Inferior parietal cortex (tissue), 1 donor: ENCODE results near the gene NPC2.
"Not testable (repeated sequence)": the region's sequence is repeated elsewhere in the genome, so short reads cannot be mapped to it uniquely, and the experiment has no call there.

Source experiments
- DNase-seq: peaks from one replicate; pipeline ENCODE4 v3.0.0-alpha.2; 2016; ENCODE audit errors: extremely low spot score

NPC2 gene

DNA sequence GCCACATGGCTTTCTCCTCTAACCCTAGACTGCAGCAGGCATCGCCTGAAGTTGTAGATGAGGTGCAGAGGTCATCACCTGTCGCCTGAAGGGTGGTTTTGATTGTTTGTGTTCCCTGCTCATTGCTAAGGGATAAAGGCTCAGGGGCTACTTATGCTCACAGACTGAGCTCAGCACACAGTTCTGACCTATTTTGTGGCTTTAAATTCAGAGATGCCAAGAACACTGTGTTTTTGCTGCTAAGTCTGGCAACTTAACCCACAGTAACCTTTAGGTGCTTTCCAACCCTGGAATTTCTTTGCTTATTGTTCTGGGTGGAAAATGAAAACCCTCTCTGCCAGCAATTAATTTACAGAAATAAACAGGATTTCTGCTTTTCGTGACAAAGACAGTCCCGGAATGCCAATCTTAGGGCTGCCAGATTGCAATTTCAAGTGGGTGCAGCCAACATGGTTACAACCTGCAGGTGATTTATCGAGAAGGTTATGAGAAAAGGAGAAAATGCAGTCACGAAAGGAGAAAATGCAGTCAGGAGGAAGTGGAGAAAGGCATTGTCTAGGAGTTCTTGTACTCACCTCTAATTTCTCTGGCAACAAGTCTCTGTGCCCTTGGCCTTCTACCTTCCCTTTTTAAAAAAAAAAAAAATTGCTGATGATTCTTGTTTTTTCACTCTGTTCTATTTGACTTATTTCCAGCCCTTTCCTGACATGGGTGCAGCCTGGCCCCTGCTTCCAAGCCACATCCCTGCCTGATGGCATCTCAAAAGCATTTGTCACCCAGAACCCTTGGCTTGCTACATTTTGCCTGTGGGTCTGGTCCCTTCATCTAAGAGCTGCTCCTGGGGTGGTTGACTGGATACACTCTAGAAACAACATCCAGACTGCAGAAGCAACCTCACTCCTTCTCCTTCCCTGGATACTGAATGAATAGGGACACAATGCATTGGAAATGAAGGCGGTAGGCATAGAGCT, 23.3 kb downstream of the NPC2 start:
- DNase-seq: no peak

DNA sequence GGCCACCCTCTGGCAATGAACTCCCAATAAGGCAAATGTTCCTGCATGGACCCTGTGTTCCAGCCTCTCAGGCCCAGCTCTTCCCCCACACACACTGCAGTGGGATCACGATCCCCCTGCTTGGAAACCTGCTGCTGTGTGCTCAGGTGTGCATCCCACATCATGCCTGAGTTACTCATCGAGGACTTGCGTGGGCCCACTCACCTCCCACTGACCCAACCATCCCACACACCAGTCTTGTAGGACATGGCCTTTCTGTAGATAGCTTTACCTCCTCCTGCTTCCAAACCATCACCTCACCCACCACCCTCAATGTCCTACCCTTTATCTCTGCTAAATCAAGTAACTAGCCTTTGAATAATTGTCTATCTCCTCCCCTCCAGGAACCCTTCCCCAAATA, 24.6 kb downstream of the NPC2 start:
- DNase-seq: no peak

DNA sequence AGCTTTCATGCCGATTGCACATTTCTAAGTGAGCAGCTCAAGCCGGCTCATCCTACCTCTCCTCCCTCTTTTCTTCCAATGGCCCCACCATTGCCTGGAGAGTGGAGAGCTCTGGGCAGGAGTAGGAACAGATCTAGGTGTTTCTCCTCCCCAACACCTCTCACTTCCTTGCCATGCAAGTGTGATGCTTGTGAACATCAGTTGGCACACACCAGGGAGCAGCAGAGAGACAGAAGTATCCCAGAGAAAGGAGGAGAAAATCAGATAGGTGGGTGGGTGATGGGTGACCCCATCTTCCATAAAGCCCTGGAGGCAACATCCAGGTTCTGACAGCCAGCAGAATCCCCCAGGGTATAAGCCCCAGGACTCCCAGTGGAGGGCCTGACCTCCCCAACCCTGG, 27.8 kb downstream of the NPC2 start:
- DNase-seq: no peak

DNA sequence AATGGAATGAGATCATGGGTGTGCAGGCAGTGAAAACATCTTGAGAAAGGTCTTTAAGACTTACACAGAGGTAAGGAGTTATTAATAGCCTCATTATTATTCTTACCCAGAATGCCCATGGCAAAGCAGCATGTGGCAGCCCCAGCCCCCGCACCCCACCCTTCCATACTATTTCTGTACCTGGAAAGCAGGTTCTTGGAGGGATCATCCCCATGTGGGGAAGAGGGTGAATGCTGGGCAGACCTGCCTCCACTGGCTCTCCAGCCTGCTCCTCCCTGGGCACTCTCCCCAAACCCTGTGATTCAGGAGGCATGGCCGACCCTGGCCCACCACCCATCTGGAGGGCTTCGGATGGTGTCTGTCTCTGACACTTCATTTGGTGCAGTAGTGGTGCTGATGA, 28.3 kb downstream of the NPC2 start:
- DNase-seq: no peak

DNA sequence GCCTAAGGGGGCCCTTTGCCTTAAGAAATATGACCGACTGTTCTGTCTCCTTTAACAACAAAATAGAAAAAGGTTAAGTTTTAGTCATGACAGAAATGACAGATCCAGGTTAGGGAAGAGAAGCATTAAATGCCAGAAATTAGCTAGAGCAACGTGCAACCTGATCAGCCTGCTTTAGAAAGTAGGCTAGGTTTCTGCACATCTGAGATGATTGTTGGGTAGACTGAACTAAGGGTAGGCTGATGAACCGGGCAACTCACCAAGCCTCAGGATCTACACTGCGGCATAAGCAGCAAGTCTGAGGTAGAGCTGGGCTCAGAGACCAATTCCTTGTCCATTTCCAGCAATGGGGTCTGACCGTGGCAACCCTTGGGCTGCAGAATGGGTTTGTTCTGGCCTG, 29.4 kb downstream of the NPC2 start:
- DNase-seq: no peak

DNA sequence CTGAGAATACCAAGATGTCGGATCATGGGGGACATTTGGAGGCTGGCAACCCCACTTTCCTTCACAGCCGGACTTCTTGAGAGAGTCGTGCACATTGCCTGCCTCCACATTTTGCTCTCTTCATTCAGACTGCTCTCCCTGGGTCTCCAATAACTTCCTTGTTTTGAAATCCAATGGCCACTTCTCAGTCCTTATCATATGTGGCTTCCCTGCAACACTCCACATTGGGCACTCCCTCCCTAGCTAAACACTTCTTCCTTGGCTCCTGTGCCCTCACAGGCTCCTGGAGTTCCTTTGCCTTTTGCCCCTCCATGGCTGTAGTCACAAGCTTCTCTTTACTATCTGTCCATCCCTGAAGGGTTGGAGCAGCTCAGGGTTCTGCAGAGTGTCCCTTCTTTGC, 30.1 kb downstream of the NPC2 start:
- no peak for DNase-seq

DNA sequence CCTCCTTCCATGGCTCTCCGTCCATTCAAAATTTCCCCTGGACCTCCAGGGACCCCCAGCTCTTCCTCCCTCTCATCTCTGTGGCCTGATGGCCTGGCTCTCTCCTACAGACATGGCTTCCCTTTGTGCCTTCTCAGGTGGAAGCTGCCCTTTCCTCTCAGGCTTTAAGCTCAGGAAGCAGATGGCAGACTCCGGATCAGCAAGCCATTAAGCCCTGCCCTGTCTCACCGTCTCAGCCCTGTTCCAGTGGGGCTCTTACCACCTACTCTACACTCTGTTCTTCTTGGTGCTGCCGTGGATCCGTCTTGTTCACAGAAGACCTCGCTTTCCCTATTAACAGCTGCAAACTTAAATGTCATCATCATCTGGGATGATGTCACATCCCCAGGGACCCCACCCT, 33.1 kb downstream of the NPC2 start:
- no peak for DNase-seq

DNA sequence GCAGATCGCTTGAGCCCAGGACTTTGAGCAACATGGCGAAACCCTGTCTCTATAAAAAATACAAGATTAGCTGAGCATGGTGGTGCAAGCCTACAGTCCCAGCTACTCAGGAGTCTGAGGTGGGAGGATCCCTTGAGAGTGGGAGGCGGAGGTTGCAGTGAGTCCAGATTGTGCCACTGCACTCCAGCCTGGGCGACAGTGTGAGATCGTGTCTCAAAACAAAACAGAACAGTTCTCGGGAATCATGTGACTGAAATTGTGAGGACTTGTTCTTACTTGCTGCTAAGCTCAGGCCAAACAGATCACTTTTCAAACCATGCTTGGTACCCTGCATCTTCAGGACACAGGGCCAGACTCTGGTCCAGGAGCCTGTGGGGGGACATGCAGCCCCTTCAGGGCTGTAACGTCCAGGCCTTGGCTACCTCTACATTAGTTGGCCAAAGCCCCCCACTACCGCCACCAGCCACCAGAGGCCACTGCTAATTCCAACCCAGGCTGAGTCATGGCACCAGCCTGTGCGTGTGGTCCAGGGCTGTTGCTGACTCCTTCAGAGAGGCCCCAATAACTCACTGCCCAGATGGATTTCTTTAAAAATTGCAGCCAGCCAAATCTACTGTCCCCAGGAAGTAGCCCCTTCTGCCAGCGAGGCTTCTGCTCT, 33.7 kb downstream of the NPC2 start:
- no peak for DNase-seq

DNA sequence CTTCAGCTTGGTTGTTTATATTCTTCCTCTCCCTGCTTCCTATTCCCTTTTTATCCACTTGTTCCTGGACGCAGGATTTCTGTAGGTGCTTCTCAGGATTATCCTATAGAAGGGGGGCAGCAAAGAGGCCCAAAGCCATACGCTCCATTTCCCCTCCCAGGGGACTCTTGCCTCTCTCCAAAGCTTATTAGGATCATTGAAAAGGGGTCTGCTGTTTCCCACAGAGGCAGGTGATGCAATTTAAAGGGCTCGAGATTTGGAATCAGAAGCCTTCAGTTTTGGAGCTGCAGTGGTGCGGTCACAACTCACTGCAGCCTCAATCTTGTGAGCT, 35.6 kb downstream of the NPC2 start:
- DNase-seq: no peak

DNA sequence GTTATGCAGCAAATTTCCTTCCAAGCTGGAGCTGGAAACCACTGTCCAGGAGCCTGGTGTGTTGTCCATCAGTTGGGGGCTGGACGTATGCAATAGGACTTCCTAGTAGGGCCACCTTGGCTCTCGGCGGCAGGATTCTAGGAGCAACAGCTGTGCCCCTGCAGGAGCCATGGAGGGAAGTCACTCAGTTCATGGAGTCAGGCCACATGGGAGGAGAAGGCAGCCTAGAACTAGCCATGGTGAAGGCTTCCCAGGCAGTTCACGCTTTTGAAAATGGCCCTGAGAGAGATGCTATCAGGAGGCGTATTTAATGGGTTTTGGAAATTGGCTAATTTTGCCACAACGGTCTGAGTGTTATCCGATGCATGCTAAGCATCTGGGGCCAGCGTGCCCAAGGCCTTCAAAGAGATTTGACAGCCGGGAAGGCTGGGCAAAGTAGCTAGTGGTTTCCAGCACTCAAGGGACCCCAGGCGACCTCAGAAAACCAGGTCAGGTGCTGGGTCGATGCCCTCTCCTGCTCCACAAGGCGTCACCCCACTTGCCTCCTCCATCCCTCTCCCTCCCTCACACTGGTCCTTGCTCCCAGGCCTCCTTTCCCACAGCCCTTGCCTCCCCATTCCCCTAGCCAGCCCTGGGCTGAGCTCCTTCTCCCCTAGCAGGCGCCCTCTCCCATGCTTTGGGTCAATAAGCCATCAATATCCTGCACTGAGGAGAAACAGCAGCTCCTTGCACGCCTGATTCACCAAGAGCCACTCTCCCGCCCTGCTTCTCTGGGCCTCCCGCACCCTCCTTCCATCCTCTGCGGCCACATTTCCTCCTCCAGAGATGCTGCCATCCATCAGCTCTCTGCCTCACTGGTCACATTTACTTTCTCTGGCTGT, 36.2 kb downstream of the NPC2 start:
- no peak for DNase-seq

DNA sequence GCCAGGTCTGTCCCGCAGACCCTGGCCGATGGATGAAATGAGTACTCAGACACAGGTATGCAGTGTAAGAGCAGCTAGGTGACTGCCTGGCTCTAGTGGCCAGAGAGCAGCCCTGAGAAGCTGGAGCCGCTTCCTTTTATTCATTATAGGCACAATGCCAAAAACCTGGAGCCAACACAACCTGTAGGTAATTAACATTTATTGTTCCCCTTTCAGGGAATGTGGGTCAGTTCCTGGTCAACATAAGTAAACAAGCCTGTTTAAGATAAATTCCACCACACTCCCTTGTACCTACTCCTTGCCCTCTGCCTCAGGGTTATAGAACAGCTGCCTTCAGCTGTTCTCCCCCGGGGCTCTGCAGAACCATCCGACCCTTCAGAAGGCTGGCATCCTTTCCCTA, 38.7 kb downstream of the NPC2 start:
- not testable (repeated sequence) for DNase-seq

DNA sequence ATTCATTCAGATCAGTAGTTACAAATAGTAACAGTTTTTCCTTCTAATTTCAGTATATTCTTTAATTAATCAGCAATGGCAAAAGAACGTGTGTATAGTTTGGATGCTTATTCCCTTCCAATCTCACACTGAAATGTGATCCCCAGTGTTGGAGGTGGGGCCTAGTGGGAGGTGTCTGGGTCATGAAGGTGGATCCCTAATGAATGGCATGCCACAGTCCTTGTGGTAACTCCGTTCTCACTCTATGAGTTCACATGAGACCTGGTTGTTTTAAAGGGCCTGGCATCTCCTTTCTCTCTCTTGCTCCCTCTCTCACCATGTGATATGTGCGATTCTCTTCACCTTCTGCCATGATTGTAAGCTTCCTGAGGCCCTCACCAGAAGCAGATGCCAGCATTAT, 48.2 kb downstream of the NPC2 start:
- DNase-seq: no peak

DNA sequence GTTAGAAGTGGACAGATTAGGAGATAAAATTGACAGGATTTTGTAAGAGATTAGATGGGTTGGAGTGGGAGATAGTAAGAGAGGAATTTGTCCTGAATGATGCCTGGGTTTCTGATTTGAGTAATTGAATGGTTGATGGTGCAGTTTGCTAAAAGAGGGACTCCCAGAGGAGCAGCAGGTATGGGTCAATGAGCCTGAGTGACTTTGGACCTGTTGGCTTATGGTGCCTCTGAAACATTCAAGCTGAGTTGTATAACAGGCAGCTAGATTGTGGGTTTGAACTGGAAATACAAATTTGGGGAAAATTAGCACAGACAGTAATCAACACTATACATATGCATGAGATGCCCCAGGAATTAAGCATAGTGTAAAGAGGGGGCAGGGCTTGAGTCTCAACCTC, 50.3 kb downstream of the NPC2 start:
- no peak for DNase-seq

DNA sequence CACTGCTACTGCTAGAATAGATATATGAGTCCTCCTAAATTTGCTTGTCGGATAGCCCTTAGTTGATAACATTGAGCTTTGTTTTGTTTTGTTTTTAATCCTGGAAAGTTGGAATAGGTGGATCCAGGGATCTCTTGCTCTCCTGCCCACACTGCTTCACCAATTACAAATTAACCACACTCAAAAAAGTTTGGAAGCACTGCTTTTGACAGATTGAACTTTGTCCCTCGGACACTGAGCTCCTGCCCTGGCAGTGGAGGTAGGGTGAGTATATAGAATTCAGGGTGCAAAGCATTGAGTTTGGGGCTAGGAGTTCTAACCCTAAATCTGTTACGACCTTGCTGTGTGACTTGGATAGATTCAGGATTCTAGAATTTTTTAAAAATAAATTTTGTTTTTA, 52.0 kb downstream of the NPC2 start:
- DNase-seq: no peak

DNA sequence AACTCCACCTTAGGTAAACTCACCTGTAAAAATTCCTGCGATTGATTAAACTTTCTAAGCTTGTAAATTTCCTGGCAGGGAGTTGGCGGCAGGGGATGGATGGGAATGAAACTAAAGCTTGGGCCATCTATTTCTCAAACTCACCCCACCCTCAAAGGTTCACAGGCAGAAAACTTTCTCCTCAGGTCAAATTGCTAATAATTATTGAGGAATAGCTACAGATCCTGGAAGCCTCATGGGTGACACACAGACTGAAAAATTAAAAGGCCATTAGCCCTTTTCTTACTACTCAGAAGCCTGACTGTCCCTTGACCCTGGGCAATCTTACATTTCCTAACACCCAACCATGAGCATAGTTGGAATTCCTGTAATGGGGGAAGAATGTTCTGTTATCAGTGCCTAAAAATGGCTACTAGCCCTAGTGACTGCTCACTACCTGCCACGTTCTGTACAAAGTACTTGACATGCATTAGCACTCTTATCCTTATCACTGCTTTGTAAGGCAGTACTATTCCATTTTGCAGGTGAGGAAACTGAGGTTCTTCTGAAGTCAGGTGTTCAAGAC, 54.7 kb downstream of the NPC2 start:
- DNase-seq: no peak

DNA sequence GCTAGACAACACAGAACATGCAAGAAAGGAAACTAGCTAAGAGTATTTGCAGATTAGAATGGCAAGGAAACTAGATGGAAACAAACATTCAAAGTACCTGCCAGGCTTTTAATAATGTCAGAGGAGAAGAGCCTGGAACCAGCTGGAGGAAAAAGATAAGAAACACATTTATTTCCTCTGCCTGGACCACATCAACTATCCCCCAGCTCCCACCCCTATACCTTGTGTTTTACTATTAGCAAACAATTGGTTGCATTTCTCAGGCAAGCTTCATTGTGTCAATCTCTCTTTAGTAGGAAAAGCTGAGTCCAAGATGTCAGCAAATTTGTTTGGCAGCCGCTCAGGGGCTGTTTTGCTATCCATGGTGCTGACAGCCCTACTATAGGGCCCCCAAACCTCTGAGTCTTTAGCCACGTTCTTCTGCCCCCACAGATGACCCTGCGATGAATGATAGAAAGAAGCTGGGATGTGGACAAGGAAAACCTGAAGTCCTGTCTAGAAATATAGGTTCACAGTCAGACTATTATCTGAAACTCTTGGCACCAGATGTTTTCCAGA, 55.5 kb downstream of the NPC2 start:
- DNase-seq: no peak

DNA sequence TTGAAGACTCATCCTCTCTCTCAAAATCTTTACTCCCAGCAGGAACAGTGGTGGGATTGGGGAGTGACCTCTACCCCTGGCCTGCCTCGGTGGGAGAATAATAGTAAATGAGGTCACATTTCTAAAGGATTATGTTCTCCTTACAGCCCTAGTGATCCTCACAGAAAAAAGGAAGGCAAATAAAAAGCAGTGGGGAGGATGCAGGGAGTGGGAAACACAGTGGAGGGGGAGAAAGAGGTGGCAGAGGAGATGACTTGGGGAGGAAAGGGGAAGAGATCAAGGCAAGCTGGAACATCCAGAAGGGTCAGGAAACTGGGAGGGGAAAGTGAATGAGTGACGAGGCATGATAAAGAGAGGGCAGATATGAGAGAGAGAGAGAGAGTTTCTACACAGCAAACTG, 58.8 kb downstream of the NPC2 start:
- no peak for DNase-seq

DNA sequence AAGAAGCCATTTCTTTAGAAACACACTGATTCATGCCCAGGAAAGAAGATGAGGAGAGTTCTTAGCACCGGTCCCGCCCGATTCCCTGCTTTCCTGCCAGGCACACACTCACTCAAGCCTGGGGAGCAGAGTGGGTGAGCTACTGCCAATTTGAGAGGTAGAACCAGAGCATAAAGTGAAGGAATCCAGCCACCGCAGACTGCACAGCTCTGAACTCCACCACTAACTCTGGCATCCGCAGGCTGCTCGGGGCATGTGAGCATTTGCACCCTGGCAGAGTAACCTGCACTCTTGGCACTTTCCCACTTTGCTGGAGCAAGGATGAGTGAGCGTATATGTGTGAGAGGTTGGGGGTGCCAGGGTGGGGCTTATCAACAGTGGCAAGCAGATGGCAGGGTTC, 63.1 kb downstream of the NPC2 start:
- DNase-seq: no peak
